Panc1 (cell line): Measurements from ENCODE around the gene BTN3A1. TPM values are rescaled to one million over a fixed set of nuclear protein-coding genes. Genes with fewer than 3 reads are reported as not detected.
"Not testable (repeated sequence)": the region's sequence is repeated elsewhere in the genome, so short reads cannot be mapped to it uniquely, and the experiment has no call there.

ENCODE experiments used
- ATAC-seq: fragments of 200-7000 bp; cut with Tn5 transposase; 2 replicates; pipeline ENCODE4 v1.9.1; 2020; ENCODE audit warnings: mild to moderate bottlenecking, moderate library complexity
- BruUV-seq: library from RNA; stranded (reverse); fragments of 400-500 nt; replicated peaks from 2 replicates; lab custom pipeline; 2021; lab: Mats Ljungman, UMichigan
- CTCF ChIA-PET: fragments of 300-600 bp; sonication (Branson Sonifier 250); formaldehyde crosslinking; loops from one replicate; lab custom pipeline; 2022; ENCODE audit warnings: antibody characterized with exemption; lab: Charles Lee
- POLR2A ChIA-PET: fragments of 300-600 bp; sonication (Branson Sonifier 250); formaldehyde crosslinking; loops from one replicate; lab custom pipeline; 2022; ENCODE audit warnings: antibody characterized with exemption; lab: Charles Lee
- DNase-seq: peaks from one replicate; pipeline ENCODE4 v3.0.0-alpha.2; 2010; ENCODE audit warnings: low read depth, low spot score
- H3K27ac ChIP-seq: 2 replicates; pipeline ENCODE4 v1.5.1; 2011; ENCODE audit warnings: mild to moderate bottlenecking, low read length, inconsistent platforms
- H3K27me3 ChIP-seq: fragments of 200-500 bp; sonication (Bioruptor generic); 2 replicates; pipeline ENCODE4 v1.6.0; 2014; ENCODE audit warnings: low read length, inconsistent platforms; ENCODE audit not compliant: control insufficient read depth, insufficient read depth
- H3K36me3 ChIP-seq: fragments of 200-500 bp; sonication (Bioruptor generic); 2 replicates; pipeline ENCODE4 v1.5.1; 2014; ENCODE audit warnings: inconsistent platforms, mild to moderate bottlenecking, low read length, moderate library complexity; ENCODE audit not compliant: control insufficient read depth, insufficient read depth
- H3K4me1 ChIP-seq: 2 replicates; pipeline ENCODE4 v1.5.1; 2011; ENCODE audit warnings: inconsistent platforms, mild to moderate bottlenecking, low read length, moderate library complexity; ENCODE audit not compliant: control insufficient read depth, insufficient read depth
- H3K4me3 ChIP-seq, 2 experiments: 2 replicates each; pipeline ENCODE4 v1.5.1; 2011 to 2012; ENCODE audit warnings: low read depth in 2 of 2, low read length in 2 of 2, mild to moderate bottlenecking in 2 of 2, inconsistent platforms in 1 of 2, moderate library complexity in 1 of 2
- H3K9me3 ChIP-seq: fragments of 200-500 bp; sonication (Bioruptor generic); 2 replicates; pipeline ENCODE4 v1.5.1; 2014; ENCODE audit warnings: low read depth, mild to moderate bottlenecking, inconsistent platforms, low read length, moderate library complexity; ENCODE audit not compliant: control insufficient read depth, insufficient read depth
- CTCF ChIP-seq: fragments of 450-650 bp; IDR thresholded peaks from 2 replicates; pipeline ENCODE4 v1.5.1; 2017; ENCODE audit warnings: mild to moderate bottlenecking
- POLR2AphosphoS5 ChIP-seq: IDR thresholded peaks from 2 replicates; pipeline ENCODE4 v1.6.1; 2012; ENCODE audit warnings: mild to moderate bottlenecking, low read depth, low read length, moderate library complexity
- REST ChIP-seq, 2 experiments: IDR thresholded peaks; 2 replicates each; pipeline ENCODE4 v1.6.1; 2011 to 2012; ENCODE audit warnings: low read depth in 2 of 2, control low read depth in 1 of 2, low read length in 1 of 2, mild to moderate bottlenecking in 1 of 2, moderate library complexity in 1 of 2; ENCODE audit not compliant: insufficient read depth in 1 of 2
- SIN3A ChIP-seq: IDR thresholded peaks from 2 replicates; pipeline ENCODE4 v1.6.1; 2012; ENCODE audit warnings: low read depth, mild to moderate bottlenecking, low read length, moderate library complexity, borderline replicate concordance; ENCODE audit not compliant: insufficient read depth
- TCF7L2 ChIP-seq: IDR thresholded peaks from 2 replicates; pipeline ENCODE4 v1.6.1; 2011; ENCODE audit warnings: mild to moderate bottlenecking, low read depth, low read length, inconsistent platforms
- in situ Hi-C: cut with HindIII; loops from 2 replicates; pipeline ENCODE4 v1.10.0; 2016; ENCODE audit warnings: low sequenced_read_pairs, low pct_unique_long_range_greater_than_20kb
- intact Hi-C: fragments of 100-400 bp; cut with micrococcal nuclease; formaldehyde crosslinking; loops from one replicate; pipeline ENCODE4 v1.10.0; 2022; ENCODE audit not compliant: unreplicated experiment
- total RNA-seq: library from RNA; stranded (reverse); gene quantifications from one replicate; pipeline ENCODE4 v1.2.1, GENCODE V29; 2021; ENCODE audit not compliant: unreplicated experiment

Gene BTN3A1
- total RNA-seq, 1 experiment from 2014 or later: 5.0 TPM

GRCh38 chr6:26431258-26432172 is 29.4 kb downstream of the BTN3A1 start:
- Histone ChIP-seq H3K4me3 (no peak overlapping the region), H3K27ac (no peak overlapping the region), H3K36me3 (no peaks in the 10 kb centered on the region), H3K4me1 (no peaks in the 10 kb centered on the region), H3K9me3 (no peaks in the 10 kb centered on the region), H3K27me3 (no peaks in the 10 kb centered on the region)
- TF ChIP-seq TCF7L2: no peak
- TF ChIP-seq SIN3A: no peak
- no peak for TF ChIP-seq POLR2AphosphoS5
- TF ChIP-seq CTCF: no peak
- no peak for TF ChIP-seq REST (IDR thresholded peaks at IDR 0.05; ENCODE audit: insufficient read depth in 1 of 2, low read depth in 2 of 2, low read length in 1 of 2)
- ATAC-seq (no peak), DNase-seq (no peak)
- intact Hi-C loops: no loop called here
- BruUV-seq: no TSS peak
- CTCF ChIA-PET: no interaction called here
- POLR2A ChIA-PET: no interaction called here
- in situ Hi-C loops: no loop called here

- no peak overlapping the region for H3K27ac ChIP-seq
- ChIA-PET POLR2A (no interaction called here), CTCF (no interaction called here)
- in situ Hi-C loops (no loop called here), intact Hi-C loops (no loop called here)
- no peaks in the 10 kb centered on the region for H3K27me3 ChIP-seq
- TF ChIP-seq CTCF (no peak), REST (IDR thresholded peaks at IDR 0.05; ENCODE audit: insufficient read depth in 1 of 2, low read depth in 2 of 2, low read length in 1 of 2) (no peak), POLR2AphosphoS5 (no peak), SIN3A (no peak), TCF7L2 (no peak)
- H3K4me1 ChIP-seq: no peaks in the 10 kb centered on the region
- H3K36me3 ChIP-seq: no peaks in the 10 kb centered on the region
- no TSS peak for BruUV-seq
- ATAC-seq (no peak), DNase-seq (no peak)
- no peaks in the 10 kb centered on the region for H3K9me3 ChIP-seq
- no peak overlapping the region for H3K4me3 ChIP-seq
These were observed 30.6 kb downstream of the BTN3A1 start for GRCh38 chr6:26432627-26433201.

GRCh38 chr6:26433680-26434079 is 31.6 kb downstream of the BTN3A1 start:
- in situ Hi-C loops, H3K27ac ChIP-seq, H3K9me3 ChIP-seq, ATAC-seq, DNase-seq, H3K4me1 ChIP-seq, CTCF ChIA-PET, intact Hi-C loops, H3K4me3 ChIP-seq, H3K27me3 ChIP-seq, BruUV-seq, H3K36me3 ChIP-seq, POLR2A ChIA-PET: not testable (repeated sequence)
